Large intestine (tissue), 3 donors: ENCODE data around the gene IL17RE. TPM values are rescaled to one million over a fixed set of nuclear protein-coding genes. Genes with fewer than 3 reads are reported as not detected.
"Not testable (repeated sequence)": the region's sequence is repeated elsewhere in the genome, so short reads cannot be mapped to it uniquely, and the experiment has no call there.

Experiments used
- DNase-seq, 2 donors: peaks; one replicate each; pipeline versions ENCODE4 v3.0.0 to v3.0.0-alpha.2; 2013
- H3K27ac ChIP-seq: one replicate; pipeline ENCODE4 v1.5.1; 2013; ENCODE audit warnings: low read length
- H3K27me3 ChIP-seq: 2 replicates; pipeline ENCODE4 v1.6.1; 2013; ENCODE audit warnings: low read length; ENCODE audit not compliant: control insufficient read depth, insufficient read depth
- H3K36me3 ChIP-seq: 2 replicates; pipeline ENCODE4 v1.6.1; 2013; ENCODE audit warnings: low read length; ENCODE audit not compliant: control insufficient read depth, insufficient read depth
- H3K4me1 ChIP-seq: one replicate; pipeline ENCODE4 v1.6.1; 2013; ENCODE audit warnings: low read length; ENCODE audit not compliant: control insufficient read depth, insufficient read depth
- H3K4me3 ChIP-seq: one replicate; pipeline ENCODE4 v1.5.1; 2013; ENCODE audit warnings: low read length
- H3K9me3 ChIP-seq: one replicate; pipeline ENCODE4 v1.6.1; 2013; ENCODE audit warnings: mild to moderate bottlenecking, low read depth, low read length, moderate library complexity; ENCODE audit not compliant: control insufficient read depth
- WGBS: methylation state at CpG from one replicate; pipeline ENCODE4 v1.1.5; 2013; ENCODE audit warnings: low lambda C conversion rate; ENCODE audit not compliant: insufficient coverage; 5-methylcytosine and 5-hydroxymethylcytosine counted together
- polyA plus RNA-seq: library from polyadenylated mRNA; unstranded; fragments of 120-200 nt; gene quantifications from one replicate; pipeline ENCODE4 v1.2.1, GENCODE V29; 2013

Gene IL17RE
- polyA plus RNA-seq, 1 donor = 60.9 TPM

DNA sequence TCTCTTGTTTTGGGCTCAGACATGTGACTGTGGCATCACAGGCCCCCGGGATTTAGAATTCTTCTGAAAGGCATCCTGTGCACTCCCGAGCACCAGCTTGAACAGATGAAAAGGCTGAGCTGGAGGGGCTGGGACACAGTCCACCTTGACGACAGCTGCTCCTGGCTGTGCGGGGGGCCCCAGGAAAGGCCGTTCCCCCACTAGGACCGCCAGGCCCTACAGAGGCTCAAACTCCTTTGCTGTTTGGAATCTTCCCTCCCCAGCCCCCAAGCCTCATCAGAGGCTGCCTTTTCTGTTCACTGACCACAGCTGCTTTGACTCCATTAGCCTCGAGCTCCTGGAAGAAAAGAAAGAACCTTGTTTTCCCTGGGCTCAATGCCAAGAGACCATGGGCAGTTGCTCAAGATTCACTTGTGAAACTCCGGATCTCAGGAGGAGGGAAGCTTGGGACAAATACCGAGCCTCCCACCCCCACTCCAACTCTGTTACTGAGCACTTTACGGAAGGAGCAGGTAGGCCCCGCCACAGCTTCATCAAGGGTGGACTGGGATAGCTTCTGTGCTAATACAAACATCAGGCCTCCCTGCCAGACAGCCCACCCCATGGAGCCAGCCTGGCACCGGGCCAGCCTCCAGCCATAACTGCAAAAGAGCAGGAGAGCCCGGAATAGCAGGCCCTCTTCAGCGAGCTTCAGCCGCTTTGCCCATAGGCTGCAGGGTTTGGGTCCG lies 38.3 kb upstream of the IL17RE start:
- Histone ChIP-seq H3K4me3 (no peak overlapping the region), H3K36me3 (no peaks in the 10 kb centered on the region), H3K4me1 (peaks cover 17% of the 10 kb centered on the region), H3K9me3 (no peaks in the 10 kb centered on the region), H3K27ac (peak overlapping the region; percentile 35), H3K27me3 (no peaks in the 10 kb centered on the region)
- no CpG with 5 or more reads among the region's 16 CpGs for WGBS
- peak; percentile 56 to 73 for DNase-seq

DNA sequence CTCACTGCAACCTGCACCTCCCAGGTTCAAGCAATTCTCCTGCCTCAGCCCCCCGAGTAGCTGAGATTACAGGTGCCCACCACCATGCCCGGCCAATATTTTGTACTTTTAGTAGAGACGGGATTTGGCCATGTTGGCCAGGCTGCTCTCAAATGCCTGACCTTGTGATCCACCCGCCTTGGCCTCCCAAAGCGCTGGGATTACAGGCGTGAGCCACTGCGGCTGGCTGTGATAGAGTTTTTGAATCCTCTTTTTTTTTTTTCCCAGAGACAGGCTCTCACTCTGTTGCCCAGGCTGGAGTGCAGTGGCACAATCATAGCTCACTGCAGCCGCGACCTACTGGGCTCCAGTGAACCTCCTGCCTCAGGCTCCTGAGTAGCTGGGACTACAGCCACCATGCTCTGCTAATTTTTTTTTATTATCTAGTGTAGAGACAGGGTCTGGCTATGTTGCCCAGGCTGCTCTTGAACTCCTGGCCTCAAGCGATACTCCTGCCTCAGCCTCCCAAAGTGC lies 37.5 kb upstream of the IL17RE start:
- no CpG with 5 or more reads among the region's 10 CpGs for WGBS
- not testable (repeated sequence) for H3K27me3 ChIP-seq, H3K36me3 ChIP-seq, H3K4me3 ChIP-seq, DNase-seq, H3K9me3 ChIP-seq
- peaks cover 17% of the 10 kb centered on the region for H3K4me1 ChIP-seq
- H3K27ac ChIP-seq = peak overlapping the region; percentile 35

DNA sequence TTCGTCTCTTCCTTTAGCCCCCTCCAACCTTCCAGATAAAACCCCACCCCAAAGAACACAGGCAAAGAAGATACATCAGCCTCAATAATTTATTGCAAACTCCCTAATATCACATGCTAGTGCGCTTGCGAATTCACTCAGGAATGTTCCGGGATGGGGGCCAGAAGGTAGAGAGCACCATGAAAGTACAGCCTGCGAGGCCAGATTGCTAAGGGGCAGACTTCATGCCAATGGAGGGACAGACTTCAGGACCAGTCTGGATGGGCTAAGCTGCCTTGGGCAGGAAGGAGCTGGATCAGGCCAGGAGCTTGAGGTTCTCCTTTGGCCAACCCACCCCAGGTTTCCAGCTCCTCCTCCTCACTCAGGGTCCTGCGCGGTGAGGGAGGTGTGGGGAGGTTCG lies 36.0 kb upstream of the IL17RE start:
- Histone ChIP-seq H3K27ac (no peak overlapping the region), H3K36me3 (peaks cover 3% of the 10 kb centered on the region), H3K4me3 (no peak overlapping the region), H3K4me1 (peaks cover 17% of the 10 kb centered on the region), H3K9me3 (no peaks in the 10 kb centered on the region), H3K27me3 (no peaks in the 10 kb centered on the region)
- no peak for DNase-seq
- no CpG with 5 or more reads among the region's 8 CpGs for WGBS

DNA sequence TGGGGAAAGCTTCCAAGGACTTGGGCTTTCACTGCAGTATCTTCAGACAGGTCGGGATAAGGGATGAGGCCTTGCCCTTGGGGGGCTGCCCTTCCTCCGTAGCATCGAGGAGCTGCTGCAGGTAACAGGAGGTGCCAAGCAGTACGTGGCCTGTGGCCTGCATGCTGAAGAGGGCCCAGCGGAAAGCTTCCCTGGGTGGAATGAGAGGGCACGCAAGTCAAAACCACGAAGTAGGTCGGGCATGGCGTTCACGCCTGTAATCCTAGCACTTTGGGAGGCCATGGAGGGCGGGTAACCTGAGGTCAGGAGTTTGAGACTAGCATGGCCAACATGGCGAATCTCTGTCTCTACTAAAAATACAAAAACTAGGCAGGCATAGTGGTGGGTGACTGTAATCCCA lies 35.5 kb upstream of the IL17RE start:
- no CpG with 5 or more reads among the region's 12 CpGs for WGBS

DNA sequence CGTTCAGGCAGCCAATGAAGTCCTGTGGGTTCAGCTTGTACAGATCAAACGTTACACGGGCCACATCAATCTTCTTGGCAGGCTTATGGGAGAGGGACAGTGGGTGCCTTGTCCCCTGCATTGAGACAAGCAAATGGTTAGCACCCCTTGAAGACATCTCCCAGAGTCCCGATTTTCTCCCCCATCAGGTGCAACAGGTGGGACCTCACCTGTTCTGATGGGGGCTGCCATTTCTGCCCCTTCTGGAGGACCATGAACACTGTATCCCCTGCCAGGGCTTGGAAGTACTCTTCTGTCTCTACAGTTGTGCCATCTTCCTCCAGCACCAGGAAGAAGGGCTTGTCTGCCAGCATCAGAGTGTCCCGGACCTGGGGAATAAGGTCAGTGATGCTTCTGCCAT lies 32.7 kb upstream of the IL17RE start:
- no peaks in the 10 kb centered on the region for H3K27me3 ChIP-seq
- peaks cover 3% of the 10 kb centered on the region for H3K36me3 ChIP-seq
- no peak overlapping the region for H3K4me3 ChIP-seq
- no peaks in the 10 kb centered on the region for H3K9me3 ChIP-seq
- H3K4me1 ChIP-seq = no peaks in the 10 kb centered on the region
- H3K27ac ChIP-seq = no peak overlapping the region
- no CpG with 5 or more reads among the region's 5 CpGs for WGBS
- no peak for DNase-seq

More for the DNA sequence above, 35.5 kb upstream of the IL17RE start:
- DNase-seq = no peak
- H3K9me3 ChIP-seq = no peaks in the 10 kb centered on the region
- peaks cover 3% of the 10 kb centered on the region for H3K36me3 ChIP-seq
- no peaks in the 10 kb centered on the region for H3K27me3 ChIP-seq
- H3K27ac ChIP-seq = no peak overlapping the region
- H3K4me3 ChIP-seq = no peak overlapping the region
- H3K4me1 ChIP-seq = peaks cover 13% of the 10 kb centered on the region

DNA sequence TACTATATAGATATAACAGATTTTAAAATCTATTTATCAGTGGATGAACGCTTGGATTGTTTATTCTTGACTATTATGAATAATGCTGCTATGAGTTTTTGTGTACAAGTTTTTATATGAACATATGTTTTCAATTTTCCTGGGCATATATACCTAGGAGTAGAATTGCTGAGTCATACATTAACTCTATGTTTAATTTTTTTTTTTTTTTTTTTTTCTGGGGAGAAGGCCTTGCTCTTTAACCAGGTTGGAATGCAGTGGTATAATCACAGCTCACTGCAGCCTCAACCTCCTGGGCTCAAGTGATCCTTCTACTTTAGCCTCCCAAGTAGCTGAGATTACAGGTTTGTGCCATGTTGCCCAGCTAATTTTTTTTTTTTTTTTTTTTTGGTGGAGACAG lies 31.7 kb upstream of the IL17RE start:
- Histone ChIP-seq H3K27ac (no peak overlapping the region), H3K9me3 (no peaks in the 10 kb centered on the region), H3K4me1 (no peaks in the 10 kb centered on the region), H3K36me3 (peaks cover 3% of the 10 kb centered on the region), H3K4me3 (no peak overlapping the region), H3K27me3 (no peaks in the 10 kb centered on the region)
- 100% methylated on average over 1 of the region's 1 CpG for WGBS
- DNase-seq = no peak

DNA sequence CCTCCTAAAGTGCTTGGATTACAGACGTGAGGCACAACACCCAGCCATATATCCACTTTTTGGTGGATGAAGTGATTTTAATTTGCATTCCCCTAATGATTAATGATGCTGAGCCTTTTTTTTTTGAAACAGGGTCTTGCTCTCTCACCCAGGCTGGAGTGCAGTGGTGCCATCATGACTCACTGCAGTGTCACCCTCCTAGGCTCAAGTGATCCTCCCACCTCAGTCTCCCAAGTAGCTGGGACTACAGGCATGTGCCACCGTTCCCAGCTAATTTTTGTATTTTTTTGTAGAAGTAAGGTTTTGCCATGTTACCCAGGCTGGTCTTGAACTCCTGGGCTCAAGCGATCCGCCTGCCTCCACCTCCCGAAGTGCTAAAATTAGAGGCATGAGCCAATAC lies 30.6 kb upstream of the IL17RE start:
- not testable (repeated sequence) for H3K9me3 ChIP-seq, H3K27ac ChIP-seq, H3K4me3 ChIP-seq, H3K27me3 ChIP-seq, H3K36me3 ChIP-seq, DNase-seq, H3K4me1 ChIP-seq
- WGBS = no CpG with 5 or more reads among the region's 5 CpGs

DNA sequence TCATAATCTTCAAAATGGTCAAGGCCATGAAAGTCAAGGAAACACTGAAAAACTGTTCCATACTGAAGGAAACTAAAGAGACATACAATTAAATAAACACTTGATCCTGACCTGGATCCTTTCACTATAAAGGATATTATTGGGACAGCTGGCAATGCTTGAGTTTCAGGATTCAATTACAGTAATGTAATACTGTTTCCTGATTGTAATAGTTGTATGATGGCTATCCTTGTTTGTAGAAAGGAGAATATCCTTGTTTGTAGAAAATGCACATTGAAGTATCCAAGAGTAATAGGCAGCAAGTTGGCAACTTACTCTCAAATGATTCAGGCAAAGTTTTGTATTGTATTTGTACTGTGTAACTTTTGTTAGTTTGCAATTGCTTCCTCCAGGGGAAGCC lies 27.2 kb upstream of the IL17RE start:
- Histone ChIP-seq H3K4me1 (peaks cover 17% of the 10 kb centered on the region), H3K27ac (no peak overlapping the region), H3K36me3 (no peaks in the 10 kb centered on the region), H3K27me3 (no peaks in the 10 kb centered on the region), H3K9me3 (peaks cover 3% of the 10 kb centered on the region), H3K4me3 (no peak overlapping the region)
- no peak for DNase-seq

DNA sequence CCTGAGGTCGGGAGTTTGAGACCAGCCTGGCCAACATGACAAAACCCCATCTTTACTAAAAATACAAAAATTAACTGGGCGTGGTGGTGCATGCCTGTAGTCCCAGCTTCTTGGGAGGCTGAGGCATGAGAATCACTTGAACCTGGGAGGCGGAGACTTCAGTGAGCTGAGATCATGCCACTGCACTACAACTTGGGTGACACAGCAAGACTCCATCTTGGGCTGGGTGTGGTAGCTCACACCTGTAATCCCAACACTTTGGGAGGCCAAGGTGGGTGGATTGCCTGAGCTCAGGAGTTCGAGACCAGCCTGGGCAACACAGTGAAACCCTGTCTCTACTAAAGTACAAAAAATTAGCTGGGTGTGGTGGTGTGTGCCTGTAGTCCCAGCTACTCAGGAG lies 26.4 kb upstream of the IL17RE start:
- not testable (repeated sequence) for H3K4me3 ChIP-seq, H3K36me3 ChIP-seq, DNase-seq, H3K27ac ChIP-seq, H3K9me3 ChIP-seq, H3K27me3 ChIP-seq
- no CpG with 5 or more reads among the region's 4 CpGs for WGBS
- H3K4me1 ChIP-seq = peaks cover 17% of the 10 kb centered on the region

DNA sequence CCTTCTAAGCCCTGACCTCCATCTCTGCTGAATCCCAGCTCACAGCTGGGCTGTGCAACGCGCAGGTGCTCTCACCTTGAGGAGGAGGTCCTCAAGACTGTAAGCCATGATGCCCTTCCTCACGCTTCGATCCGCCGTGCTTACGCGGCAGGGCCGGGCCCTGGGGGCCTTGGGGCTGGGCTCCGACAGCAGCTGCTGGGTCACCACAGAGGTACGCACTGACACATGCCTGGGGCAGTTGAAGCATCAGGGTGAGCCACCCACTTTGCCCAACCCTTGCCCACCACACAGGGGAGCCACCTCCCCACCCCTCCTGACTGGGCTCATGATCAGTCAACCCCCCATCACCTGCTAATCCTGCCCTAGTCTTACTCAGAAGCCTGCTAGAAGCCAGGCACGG lies 25.7 kb upstream of the IL17RE start:
- H3K36me3 ChIP-seq = no peaks in the 10 kb centered on the region
- H3K4me3 ChIP-seq = no peak overlapping the region
- peaks cover 17% of the 10 kb centered on the region for H3K4me1 ChIP-seq
- no peak for DNase-seq
- no peak overlapping the region for H3K27ac ChIP-seq
- H3K9me3 ChIP-seq = peaks cover 3% of the 10 kb centered on the region
- H3K27me3 ChIP-seq = no peaks in the 10 kb centered on the region
- WGBS = no CpG with 5 or more reads among the region's 12 CpGs

DNA sequence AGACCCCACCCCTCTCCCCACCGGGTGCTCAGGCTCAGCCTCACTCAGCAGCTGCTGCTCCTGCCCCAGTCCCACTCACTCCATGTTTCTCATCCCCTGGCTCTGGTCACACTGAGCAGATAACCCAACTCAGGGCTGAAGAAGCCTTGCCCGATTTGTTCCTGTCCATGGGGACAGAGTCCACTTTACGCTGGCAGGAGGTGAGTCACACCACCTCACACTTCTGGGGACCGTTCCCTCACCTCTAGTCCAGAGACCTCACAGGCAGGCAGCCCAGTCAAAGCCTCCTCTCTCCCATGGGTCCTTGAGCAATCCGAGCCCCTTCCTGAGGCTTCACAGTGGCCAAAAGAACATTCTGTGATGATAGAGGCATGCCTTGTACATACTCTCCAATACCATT lies 23.9 kb upstream of the IL17RE start:
- no CpG with 5 or more reads among the region's 5 CpGs for WGBS
- peak; percentile 91 for DNase-seq
- Histone ChIP-seq H3K4me1 (peaks cover 19% of the 10 kb centered on the region), H3K36me3 (no peaks in the 10 kb centered on the region), H3K27ac (peak overlapping the region; percentile 66), H3K27me3 (no peaks in the 10 kb centered on the region), H3K4me3 (no peak overlapping the region), H3K9me3 (peaks cover 3% of the 10 kb centered on the region)
